DMS53 (cell line): ENCODE data around the gene LRRC7.

ENCODE experiments used
- DNase-seq: peaks from one replicate; lab custom pipeline; 2025; lab: John Stamatoyannopoulos, UW

Gene LRRC7

GRCh38 chr1:69976896-69977295 is 409.2 kb downstream of the LRRC7 start:
- DNase-seq, result peak; percentile 44

- DNase-seq, result peak; percentile 55
These were observed 415.3 kb downstream of the LRRC7 start for GRCh38 chr1:69982992-69983391.

- DNase-seq, result no peak
These were observed 417.7 kb downstream of the LRRC7 start for GRCh38 chr1:69985376-69985775.

GRCh38 chr1:69985901-69986439 is 418.2 kb downstream of the LRRC7 start:
- DNase-seq, result no peak

- no peak for DNase-seq
These were observed 420.2 kb downstream of the LRRC7 start for GRCh38 chr1:69987881-69988280.

- no peak for DNase-seq
These were observed 423.9 kb downstream of the LRRC7 start for GRCh38 chr1:69991644-69992043.

GRCh38 chr1:69992594-69992993 is 424.9 kb downstream of the LRRC7 start:
- no peak for DNase-seq

GRCh38 chr1:69993810-69994209 is 426.1 kb downstream of the LRRC7 start:
- DNase-seq, result no peak

- DNase-seq, result no peak
These were observed 426.5 kb downstream of the LRRC7 start for GRCh38 chr1:69994241-69994640.

- no peak for DNase-seq
These were observed 431.1 kb downstream of the LRRC7 start for GRCh38 chr1:69998847-69999246.

- no peak for DNase-seq
These were observed 435.6 kb downstream of the LRRC7 start for GRCh38 chr1:70003211-70003908.

GRCh38 chr1:70005386-70006034 is 437.8 kb downstream of the LRRC7 start:
- no peak for DNase-seq

GRCh38 chr1:70008660-70009059 is 440.9 kb downstream of the LRRC7 start:
- DNase-seq, result peak; percentile 24

GRCh38 chr1:70017770-70018169 is 450.0 kb downstream of the LRRC7 start:
- no peak for DNase-seq

- no peak for DNase-seq
These were observed 456.6 kb downstream of the LRRC7 start for GRCh38 chr1:70024272-70024671.

- DNase-seq, result no peak
These were observed 457.3 kb downstream of the LRRC7 start for GRCh38 chr1:70025052-70025451.

- DNase-seq, result no peak
These were observed 458.1 kb downstream of the LRRC7 start for GRCh38 chr1:70025846-70026245.

- DNase-seq, result no peak
These were observed 465.6 kb downstream of the LRRC7 start for GRCh38 chr1:70033266-70033873.

GRCh38 chr1:70033936-70034335 is 466.2 kb downstream of the LRRC7 start:
- DNase-seq, result no peak

- peak; percentile 89 for DNase-seq
These were observed 466.7 kb downstream of the LRRC7 start for GRCh38 chr1:70034403-70034802.

GRCh38 chr1:70038025-70038424 is 470.3 kb downstream of the LRRC7 start:
- DNase-seq, result no peak

GRCh38 chr1:70039485-70039884 is 471.8 kb downstream of the LRRC7 start:
- DNase-seq, result no peak
